A204.1 (cell line): ENCODE data around the gene GRIP1.

ENCODE experiments used
- FAIRE-seq: peaks from 2 replicates; lab custom pipeline; 2012; peaks lifted over from hg19 to GRCh38; lab: Jason Lieb, UNC

The GRIP1 gene

GRCh38 chr12:66692170-66692569 lies 13.3 kb upstream of the GRIP1 start:
- no peak for FAIRE-seq

GRCh38 chr12:66688846-66689439 lies 10.1 kb upstream of the GRIP1 start:
- FAIRE-seq = no peak

- FAIRE-seq = no peak
These were observed 5.3 kb upstream of the GRIP1 start for GRCh38 chr12:66684222-66684621.

GRCh38 chr12:66683822-66684221 lies 4.9 kb upstream of the GRIP1 start:
- no peak for FAIRE-seq

GRCh38 chr12:66683073-66683472 lies 4.2 kb upstream of the GRIP1 start:
- FAIRE-seq = no peak

- FAIRE-seq = no peak
These were observed 697 bp upstream of the GRIP1 start for GRCh38 chr12:66679461-66680084.

GRCh38 chr12:66676241-66676640 lies 2.6 kb downstream of the GRIP1 start:
- FAIRE-seq = no peak

GRCh38 chr12:66674495-66675122 lies 4.3 kb downstream of the GRIP1 start:
- FAIRE-seq = no peak

- FAIRE-seq = no peak
These were observed 9.3 kb downstream of the GRIP1 start for GRCh38 chr12:66669541-66669940.

- FAIRE-seq = no peak
These were observed 10.6 kb downstream of the GRIP1 start for GRCh38 chr12:66668311-66668710.

- no peak for FAIRE-seq
These were observed 11.0 kb downstream of the GRIP1 start for GRCh38 chr12:66667906-66668305.

GRCh38 chr12:66666481-66666880 lies 12.4 kb downstream of the GRIP1 start:
- FAIRE-seq = no peak

- FAIRE-seq = no peak
These were observed 13.4 kb downstream of the GRIP1 start for GRCh38 chr12:66665435-66665985.

- FAIRE-seq = no peak
These were observed 14.8 kb downstream of the GRIP1 start for GRCh38 chr12:66664076-66664475.

- FAIRE-seq = no peak
These were observed 15.3 kb downstream of the GRIP1 start for GRCh38 chr12:66663611-66664010.

- FAIRE-seq = no peak
These were observed 16.1 kb downstream of the GRIP1 start for GRCh38 chr12:66662729-66663128.

- FAIRE-seq = no peak
These were observed 16.7 kb downstream of the GRIP1 start for GRCh38 chr12:66662179-66662578.

GRCh38 chr12:66661357-66661756 lies 17.5 kb downstream of the GRIP1 start:
- FAIRE-seq = no peak

- no peak for FAIRE-seq
These were observed 25.1 kb downstream of the GRIP1 start for GRCh38 chr12:66653796-66654195.

- no peak for FAIRE-seq
These were observed 30.7 kb downstream of the GRIP1 start for GRCh38 chr12:66648033-66648735.

- no peak for FAIRE-seq
These were observed 31.7 kb downstream of the GRIP1 start for GRCh38 chr12:66647034-66647691.

- FAIRE-seq = no peak
These were observed 34.7 kb downstream of the GRIP1 start for GRCh38 chr12:66644151-66644550.
